Motor neuron (in vitro differentiated cells): ENCODE results near the gene PFDN6. TPM values are rescaled to one million over a fixed set of nuclear protein-coding genes. Genes with fewer than 3 reads are reported as not detected.
A peak's percentile ranks its signal among the peaks of the same experiment; 100 is the strongest.

Experiments
- ATAC-seq, 8 experiments: fragments of 200-7000 bp; cut with Tn5 transposase; replicated peaks in 6 of 8; 2 replicates each; pipeline ENCODE4 v1.8.0; 2021; ENCODE audit warnings: mild to moderate bottlenecking in 8 of 8, moderate library complexity in 8 of 8
- H3K27ac ChIP-seq, 2 donors: fragments of 250-450 bp; sonication (Bioruptor Pico); 2 replicates each; pipeline ENCODE4 v1.9.0; 2021; ENCODE audit warnings: antibody characterized with exemption in 2 of 2, mild to moderate bottlenecking in 2 of 2, moderate library complexity in 1 of 2
- H3K4me1 ChIP-seq, 2 donors: fragments of 250-450 bp; sonication (Bioruptor Pico); replicated peaks in 1 of 2; 2 replicates each; pipeline ENCODE4 v1.6.1; 2021; ENCODE audit warnings: antibody characterized with exemption in 2 of 2, mild to moderate bottlenecking in 2 of 2, moderate library complexity in 1 of 2
- H3K4me3 ChIP-seq, 5 donors: fragments of 250-450 bp; sonication (Bioruptor Pico); 2 replicates each; pipeline ENCODE4 v1.9.0; 2021; ENCODE audit warnings: antibody characterized with exemption in 5 of 5, mild to moderate bottlenecking in 5 of 5, moderate library complexity in 4 of 5
- WGBS, 10 experiments: fragments of 450-650 bp; shearing (Covaris generic); methylation state at CpG; one replicate each; pipeline ENCODE4 v1.0.0; 2022; 5-methylcytosine and 5-hydroxymethylcytosine counted together
- in situ Hi-C, 9 experiments: fragments of 400-800 bp; cut with MboI; loops; one replicate each; pipeline ENCODE4 v1.15.0; 2021; ENCODE audit warnings: low sequenced_read_pairs in 9 of 9, low pct_unique_long_range_greater_than_20kb in 2 of 9; ENCODE audit not compliant: unreplicated experiment in 9 of 9
- total RNA-seq, 8 experiments: library from RNA; unstranded; fragments of 300-600 nt; gene quantifications; 2 replicates each; pipeline versions ENCODE4 v1.2.3 to v1.2.4, GENCODE V29; 2022

The PFDN6 gene
- total RNA-seq, 8 experiments from 2014 or later: 88.9 to 168 (median 116) TPM

DNA sequence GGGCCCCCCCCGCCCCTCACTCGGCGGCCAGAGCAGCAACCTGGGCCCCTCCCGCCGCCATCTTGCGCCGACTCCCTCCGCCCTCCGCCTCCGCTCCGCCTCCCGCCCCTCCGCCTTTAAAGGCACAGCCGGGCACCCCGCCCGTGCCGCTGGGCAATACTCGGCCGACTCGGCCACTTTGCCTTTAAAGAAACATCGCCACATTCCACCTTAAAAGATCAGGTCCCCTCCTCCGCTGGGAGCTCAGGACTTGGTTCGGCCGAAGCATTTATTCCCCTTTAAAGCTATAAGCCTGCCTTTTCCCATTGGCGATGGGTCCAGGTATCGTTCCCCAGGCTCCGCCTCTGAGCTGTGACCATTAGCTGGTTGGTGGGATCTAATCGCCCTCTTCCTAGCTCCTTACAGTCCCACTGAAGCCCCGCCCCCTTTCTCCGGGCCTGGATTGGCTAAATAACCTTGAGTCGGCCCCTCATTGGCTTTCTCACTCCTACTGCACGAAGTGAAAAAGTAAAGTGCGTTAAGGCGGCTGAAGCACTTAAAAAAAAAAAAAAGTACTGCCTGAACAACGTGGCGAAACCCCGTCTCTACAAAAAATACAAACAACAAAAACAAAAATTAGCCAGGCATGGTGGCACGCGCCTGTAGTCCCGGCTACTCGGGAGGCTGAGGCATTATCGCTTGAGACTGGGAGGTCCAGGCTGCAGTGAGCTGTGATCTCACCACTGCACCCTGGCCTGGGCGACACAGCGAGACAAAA is 28.4 kb downstream of the PFDN6 start, which contains the start of gene ZBTB22:
Gene ZBTB22 (minus strand): TSS at position 76 of the 757 bp plus-strand sequence. CDS start 828 bp downstream, outside the sequence.
- in situ Hi-C loops: no loop called here
- peak within 1 kb of the TSS; percentile 62 to 79 for H3K27ac ChIP-seq
- WGBS, 10 experiments: 0 to 7% (median 1%) methylated on average over 2 to 25 of the region's 44 CpGs; no CpG with 5 or more reads in 1 of the 10 experiments
- H3K4me3 ChIP-seq: peak within 1 kb of the TSS; percentile 27 to 59 (median 45)
- H3K4me1 ChIP-seq: peaks cover 19 to 22% of the 10 kb centered on the region in 2 donors
- ATAC-seq: peak; percentile 51 to 89 (median 85)

DNA sequence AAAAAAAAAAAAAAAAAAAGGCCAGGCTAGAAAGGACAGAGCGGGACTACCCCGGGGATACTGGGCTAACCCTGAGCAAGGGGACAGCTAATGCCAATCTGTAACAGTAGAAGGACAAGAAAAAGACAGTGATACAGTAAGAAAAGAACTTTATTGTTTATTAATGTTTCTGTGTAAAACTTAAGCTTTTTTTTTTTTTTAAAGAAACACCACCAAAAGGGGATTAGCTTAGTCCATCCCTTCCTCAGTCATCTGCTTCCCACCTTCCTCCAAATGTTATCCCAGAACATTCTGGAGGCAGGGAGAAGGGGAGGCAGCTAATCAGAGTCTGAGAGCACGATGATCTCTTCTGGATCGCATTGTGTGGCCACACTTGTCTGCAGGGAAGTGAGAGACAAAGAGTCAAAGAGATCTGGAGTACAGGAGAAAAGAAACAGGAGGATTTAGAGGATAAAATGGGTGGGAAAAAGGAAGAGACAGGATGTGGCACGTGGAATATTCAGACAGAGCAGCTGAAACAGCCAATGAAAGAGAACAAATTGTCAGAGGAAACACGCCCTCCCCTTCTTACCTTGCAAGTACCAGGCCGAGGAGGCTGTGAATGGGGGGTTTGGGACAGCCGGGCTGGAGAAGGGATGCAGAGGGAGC is 29.1 kb downstream of the PFDN6 start:
- H3K27ac ChIP-seq: peak overlapping the region in 1 of 2 donors; percentile 79
- peaks cover 14 to 20% of the 10 kb centered on the region in 2 donors for H3K4me1 ChIP-seq
- 30 to 100% (median 46%) methylated on average over 3 to 8 of the region's 8 CpGs for WGBS, 10 experiments
- in situ Hi-C loops: no loop called here
- peak overlapping the region in 4 of 5 donors; percentile 43 to 59 (median 48) for H3K4me3 ChIP-seq
- no peak for ATAC-seq

DNA sequence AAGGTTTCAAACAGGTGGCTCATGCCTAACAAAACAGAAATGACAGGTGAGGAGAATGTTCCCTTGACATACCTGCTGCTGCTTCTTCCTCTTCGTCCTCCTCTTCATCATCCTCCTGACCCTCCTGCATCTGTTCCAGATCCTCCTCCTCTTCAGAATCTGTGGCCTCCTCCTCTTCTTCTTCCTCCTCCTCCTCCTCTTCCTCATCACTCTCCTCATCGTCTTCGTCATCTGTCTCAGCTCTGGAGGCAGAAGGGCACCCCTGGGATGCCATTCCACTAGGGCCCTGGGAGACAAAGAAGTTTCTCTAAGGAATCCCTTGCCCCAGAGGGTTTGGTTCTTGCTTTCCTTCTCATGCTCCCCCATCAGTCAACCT is 30.5 kb downstream of the PFDN6 start:
- no peak overlapping the region for H3K4me3 ChIP-seq
- H3K4me1 ChIP-seq: peaks cover 13 to 18% of the 10 kb centered on the region in 2 donors
- no peak overlapping the region for H3K27ac ChIP-seq
- in situ Hi-C loops: no loop called here
- 66 to 100% (median 80%) methylated on average over 1 to 3 of the region's 3 CpGs; no CpG with 5 or more reads in 3 of the 10 experiments for WGBS, 10 experiments
- no peak for ATAC-seq

DNA sequence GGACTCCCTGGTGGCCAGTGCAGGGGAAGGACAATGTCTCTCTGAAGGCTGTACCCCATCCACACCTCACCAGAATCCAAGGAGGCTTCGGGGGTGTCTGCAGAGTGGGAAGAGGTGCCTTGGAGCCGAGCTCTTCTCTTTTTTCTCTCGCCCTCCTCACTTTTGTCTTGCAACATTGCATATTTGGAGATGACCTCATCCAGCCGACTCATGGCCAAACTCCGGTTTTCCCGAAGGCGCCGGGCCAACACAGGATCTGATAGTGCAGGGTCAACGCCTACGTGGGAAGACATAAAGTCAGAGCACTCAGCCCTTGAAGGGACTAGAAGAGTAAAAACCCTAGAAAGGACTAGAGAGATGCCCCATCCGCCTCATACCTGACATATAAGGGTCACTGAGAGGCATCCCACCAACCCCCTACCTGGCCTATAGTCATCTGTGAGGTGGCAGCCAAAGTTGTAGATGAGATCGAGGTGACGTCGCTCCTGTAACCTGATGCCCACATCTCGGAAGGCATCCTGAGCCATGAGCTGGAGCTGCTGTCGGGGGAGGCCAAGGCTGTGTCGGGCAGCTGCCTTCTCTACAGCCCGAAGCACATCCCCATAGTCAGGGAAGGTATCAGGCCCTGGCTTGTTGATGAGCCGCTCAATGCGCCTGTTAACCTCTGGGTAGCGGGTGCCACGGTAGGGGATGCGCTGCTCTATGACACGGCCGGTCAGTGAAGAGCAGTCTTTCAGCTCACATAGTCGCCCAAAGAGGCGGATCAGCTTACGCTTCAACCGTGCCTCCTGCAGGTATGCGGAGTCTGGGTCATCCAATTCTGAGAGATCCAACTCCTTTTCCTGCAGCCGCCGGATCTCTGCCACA is 31.1 kb downstream of the PFDN6 start:
- ATAC-seq: peak in 1 of 8 experiments; percentile 2
- 36 to 100% (median 82%) methylated on average over 1 to 11 of the region's 32 CpGs; no CpG with 5 or more reads in 4 of the 10 experiments for WGBS, 10 experiments
- no peak overlapping the region for H3K27ac ChIP-seq
- H3K4me3 ChIP-seq: no peak overlapping the region
- in situ Hi-C loops: no loop called here
- peaks cover 13 to 17% of the 10 kb centered on the region in 2 donors for H3K4me1 ChIP-seq

DNA sequence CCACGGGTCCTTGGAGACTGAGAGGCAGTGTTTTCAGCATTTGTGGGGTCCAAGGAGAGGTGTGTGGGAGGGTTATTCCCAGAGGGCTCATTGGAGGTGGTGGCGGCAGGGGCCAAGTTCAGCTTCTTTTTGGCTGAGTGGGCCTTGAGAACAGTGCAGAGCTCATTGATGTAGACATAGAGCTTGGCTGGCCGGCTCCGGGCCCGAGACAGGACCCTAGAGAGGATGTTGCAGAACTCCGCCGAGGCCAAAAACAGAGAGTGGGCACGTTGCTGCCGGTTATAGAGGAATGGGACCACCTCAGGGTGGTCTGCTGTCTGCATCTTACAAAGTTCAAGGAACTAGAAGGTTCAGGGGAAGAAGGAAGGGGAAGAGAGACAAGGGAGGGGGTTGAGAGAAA is 31.8 kb downstream of the PFDN6 start:
- Histone ChIP-seq H3K4me1 (peaks cover 13 to 17% of the 10 kb centered on the region in 2 donors), H3K27ac (no peak overlapping the region), H3K4me3 (no peak overlapping the region)
- ATAC-seq: no peak
- in situ Hi-C loops: no loop called here
- WGBS, 10 experiments: 80 to 94% (median 93%) methylated on average over 2 to 7 of the region's 9 CpGs; no CpG with 5 or more reads in 7 of the 10 experiments

DNA sequence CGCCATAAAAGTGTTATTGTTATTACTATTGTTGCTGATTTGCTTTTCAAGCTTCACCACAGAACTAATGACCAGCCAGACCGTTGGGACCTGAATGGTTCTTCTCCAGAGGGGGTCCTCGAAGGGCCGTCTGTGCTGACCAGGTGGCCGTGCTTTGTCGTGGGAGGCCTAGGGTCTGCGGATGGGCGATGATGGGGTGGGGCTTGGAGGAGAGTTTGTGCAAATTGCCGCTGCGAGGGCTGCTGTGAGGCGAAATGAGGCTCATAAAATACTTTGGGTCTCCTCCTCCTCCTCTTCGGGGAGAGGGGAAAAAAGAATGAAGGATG is 34.2 kb downstream of the PFDN6 start:
- in situ Hi-C loops: no loop called here
- Histone ChIP-seq H3K4me1 (peaks cover 9 to 13% of the 10 kb centered on the region in 2 donors), H3K4me3 (peak overlapping the region; percentile 54 to 74 (median 66)), H3K27ac (peak overlapping the region; percentile 36 to 61)
- peak in 6 of 8 experiments; percentile 1 to 19 (median 8) for ATAC-seq
- WGBS, 10 experiments: 0 to 2% (median 0%) methylated on average over 1 to 9 of the region's 12 CpGs; no CpG with 5 or more reads in 3 of the 10 experiments

DNA sequence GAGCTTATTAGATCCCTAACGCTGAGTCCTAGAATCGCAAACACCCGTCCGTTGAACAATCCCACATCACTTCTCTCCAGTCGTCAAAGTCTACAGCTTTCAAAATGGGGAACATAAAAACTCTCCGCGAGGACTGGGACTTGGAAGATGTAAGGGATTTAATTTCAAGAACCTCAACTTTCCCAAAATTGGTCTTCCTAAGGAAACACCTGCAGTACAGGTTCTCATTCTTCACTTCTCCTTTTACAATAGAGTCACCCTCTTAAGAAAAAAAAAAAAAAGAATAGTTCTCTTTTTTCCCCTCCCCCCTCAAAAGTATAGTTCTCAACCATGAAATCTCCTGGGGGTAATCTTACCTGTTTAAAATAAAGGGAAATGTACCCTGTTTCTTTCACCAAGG is 34.7 kb downstream of the PFDN6 start:
- in situ Hi-C loops: no loop called here
- Histone ChIP-seq H3K4me3 (peak overlapping the region; percentile 54 to 74 (median 66)), H3K27ac (peak overlapping the region; percentile 36 to 61), H3K4me1 (peaks cover 9 to 12% of the 10 kb centered on the region in 2 donors)
- ATAC-seq: no peak
- WGBS, 10 experiments: 22 to 68% (median 36%) methylated on average over 2 to 7 of the region's 7 CpGs; no CpG with 5 or more reads in 2 of the 10 experiments

DNA sequence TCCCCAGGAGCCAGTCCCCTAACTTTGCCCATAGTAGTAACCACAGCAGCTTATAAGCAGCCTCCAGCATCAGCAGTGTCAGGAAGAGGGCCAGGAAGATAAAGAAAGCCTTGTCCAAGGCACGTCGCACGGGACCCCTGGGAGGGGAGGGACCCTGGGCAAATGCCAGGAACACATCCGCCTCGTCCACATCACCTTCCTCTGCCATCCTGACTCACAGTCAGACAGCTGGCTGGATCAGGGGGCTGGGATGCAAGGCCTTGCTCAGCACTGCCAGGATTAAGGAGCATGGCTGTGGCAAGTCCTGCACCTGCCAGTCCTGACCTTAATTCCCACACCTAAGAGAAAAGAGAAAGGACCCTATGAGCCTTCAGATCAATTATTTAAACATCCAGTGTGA is 39.7 kb downstream of the PFDN6 start:
- Histone ChIP-seq H3K4me1 (peaks cover 2 to 3% of the 10 kb centered on the region in 2 donors), H3K4me3 (no peak overlapping the region), H3K27ac (no peak overlapping the region)
- 10 to 83% (median 20%) methylated on average over 1 to 5 of the region's 5 CpGs; no CpG with 5 or more reads in 5 of the 10 experiments for WGBS, 10 experiments
- in situ Hi-C loops: no loop called here
- ATAC-seq: no peak

DNA sequence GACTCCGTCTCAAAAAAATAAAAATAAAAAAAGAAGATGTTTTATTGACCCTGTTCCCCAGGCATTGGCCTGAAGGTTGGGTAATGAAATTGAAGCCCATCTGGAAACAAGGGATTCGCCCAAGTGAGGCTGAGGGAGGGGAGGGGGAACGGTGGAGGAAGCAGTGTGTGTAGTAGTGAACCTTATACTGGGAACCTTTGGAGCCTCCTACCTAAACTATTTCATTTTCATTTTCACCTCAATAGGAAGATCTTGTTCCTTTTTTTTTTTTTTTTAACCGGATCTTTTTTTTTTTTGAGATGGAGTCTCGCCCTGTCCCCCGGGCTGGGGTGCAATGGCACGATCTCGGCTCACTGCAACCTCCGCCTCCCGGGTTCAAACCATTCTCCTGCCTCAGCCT is 41.3 kb downstream of the PFDN6 start:
- in situ Hi-C loops: no loop called here
- Histone ChIP-seq H3K4me1 (no peaks in the 10 kb centered on the region), H3K27ac (no peak overlapping the region), H3K4me3 (no peak overlapping the region)
- WGBS, 10 experiments: 57 to 95% (median 91%) methylated on average over 1 to 7 of the region's 10 CpGs; no CpG with 5 or more reads in 2 of the 10 experiments
- no peak for ATAC-seq

DNA sequence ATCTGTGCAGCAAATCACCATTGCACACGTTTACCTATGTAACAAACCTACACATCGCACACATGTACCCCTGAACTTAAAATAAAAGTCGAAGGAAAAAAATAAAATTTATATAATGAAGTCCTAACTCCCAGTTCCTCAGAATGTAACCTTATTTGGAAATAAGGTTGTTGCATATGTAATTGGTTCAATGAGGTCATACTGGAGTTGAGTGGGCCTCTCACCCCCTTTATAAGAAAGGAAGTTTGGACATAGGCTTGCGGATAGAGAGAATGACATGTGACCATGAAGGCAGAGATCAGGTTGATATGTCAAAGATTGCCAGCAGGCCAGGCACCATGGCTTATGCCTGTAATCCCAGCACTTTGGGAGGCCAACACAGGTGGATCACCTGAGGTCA is 44.3 kb downstream of the PFDN6 start:
- in situ Hi-C loops: no loop called here
- WGBS, 10 experiments: 78 to 100% (median 87%) methylated on average over 2 to 4 of the region's 4 CpGs; no CpG with 5 or more reads in 2 of the 10 experiments
- ATAC-seq: no peak

DNA sequence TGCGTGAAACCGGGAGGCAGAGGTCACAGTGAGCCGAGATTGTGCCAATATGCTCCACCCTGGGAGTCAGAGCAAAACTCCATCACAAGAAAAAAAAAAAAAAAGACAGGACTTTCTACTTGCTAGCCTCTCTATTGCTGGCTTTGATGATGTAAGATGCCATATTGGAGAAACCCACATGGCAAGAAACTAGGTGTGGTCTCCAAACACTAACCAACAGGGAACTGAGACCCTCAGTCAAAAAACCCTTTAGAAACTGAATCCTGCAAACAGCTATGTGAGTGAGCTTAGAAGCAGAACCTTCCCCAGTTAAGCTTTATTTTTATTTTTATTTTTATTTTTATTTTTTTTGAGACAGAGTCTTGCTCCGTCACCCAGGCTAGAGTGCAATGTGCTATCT is 46.5 kb downstream of the PFDN6 start:
- in situ Hi-C loops: no loop called here
- Histone ChIP-seq H3K27ac (no peak overlapping the region), H3K4me3 (no peak overlapping the region), H3K4me1 (no peaks in the 10 kb centered on the region)
- no peak for ATAC-seq
- WGBS, 10 experiments: 87 to 100% (median 100%) methylated on average over 1 to 4 of the region's 4 CpGs; no CpG with 5 or more reads in 3 of the 10 experiments

More for the DNA sequence above, 44.3 kb downstream of the PFDN6 start:
- no peak overlapping the region for H3K27ac ChIP-seq
- H3K4me3 ChIP-seq: no peak overlapping the region
- no peaks in the 10 kb centered on the region for H3K4me1 ChIP-seq

DNA sequence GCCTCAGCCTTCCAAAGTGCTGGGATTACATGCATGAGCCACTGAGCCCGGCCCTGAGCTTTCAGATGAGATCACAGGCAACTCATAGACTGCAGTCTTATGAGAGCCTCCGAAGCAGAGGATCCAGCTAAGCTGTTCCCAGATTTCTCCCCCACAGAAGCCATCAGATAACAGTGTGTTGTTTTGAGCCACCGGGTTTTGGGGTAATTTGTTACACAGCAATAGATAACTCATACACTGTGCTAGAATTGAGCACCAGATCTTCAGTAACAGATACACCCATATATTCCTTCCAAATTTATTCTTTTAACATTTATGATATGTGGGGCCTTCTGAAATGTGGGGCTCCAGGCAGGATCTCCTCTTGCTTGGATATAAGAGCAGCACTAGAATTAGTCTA is 47.1 kb downstream of the PFDN6 start:
- H3K4me3 ChIP-seq: no peak overlapping the region
- no peak for ATAC-seq
- H3K27ac ChIP-seq: no peak overlapping the region
- H3K4me1 ChIP-seq: no peaks in the 10 kb centered on the region
- 60 to 100% (median 82%) methylated on average over 1 to 3 of the region's 3 CpGs; no CpG with 5 or more reads in 4 of the 10 experiments for WGBS, 10 experiments
- in situ Hi-C loops: no loop called here
